HG02884 (cell line): ENCODE measurements around the gene SART1.

Experiments used
- ATAC-seq: cut with Tn5 transposase; IDR thresholded peaks from one replicate; pipeline ENCODE4 v1.9.1; 2021; ENCODE audit warnings: mild to moderate bottlenecking, moderate library complexity; ENCODE audit not compliant: unreplicated experiment

The SART1 gene

GRCh38 chr11:65962141-65962564 is 619 bp downstream of the SART1 start:
- ATAC-seq, result no peak

GRCh38 chr11:65964906-65965305 is 3.4 kb downstream of the SART1 start:
- ATAC-seq, result no peak

- ATAC-seq, result no peak
These were observed 4.6 kb downstream of the SART1 start for GRCh38 chr11:65965986-65966762.

DNA sequence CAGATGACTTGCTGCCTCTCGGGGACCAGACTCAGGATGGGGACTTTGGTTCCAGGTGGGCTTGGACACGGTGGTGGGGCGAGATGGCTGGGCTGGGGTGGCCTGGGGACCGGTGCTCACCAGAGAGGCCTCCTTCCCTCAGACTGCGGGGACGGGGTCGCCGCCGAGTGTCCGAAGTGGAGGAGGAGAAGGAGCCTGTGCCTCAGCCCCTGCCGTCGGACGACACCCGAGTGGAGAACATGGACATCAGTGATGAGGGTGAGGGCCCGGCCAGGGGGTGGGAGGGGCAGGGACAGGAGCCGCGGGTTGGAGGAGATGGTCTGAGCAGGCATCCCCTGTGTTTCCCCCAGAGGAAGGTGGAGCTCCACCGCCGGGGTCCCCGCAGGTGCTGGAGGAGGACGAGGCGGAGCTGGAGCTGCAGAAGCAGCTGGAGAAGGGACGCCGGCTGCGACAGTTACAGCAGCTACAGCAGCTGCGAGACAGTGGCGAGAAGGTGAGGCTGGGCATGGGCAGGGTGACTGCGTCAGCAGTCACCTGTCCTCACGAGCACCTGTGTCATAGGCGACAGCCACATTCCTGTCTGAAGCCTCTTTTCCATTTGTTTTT is 5.9 kb downstream of the SART1 start:
- ATAC-seq, result no peak

DNA sequence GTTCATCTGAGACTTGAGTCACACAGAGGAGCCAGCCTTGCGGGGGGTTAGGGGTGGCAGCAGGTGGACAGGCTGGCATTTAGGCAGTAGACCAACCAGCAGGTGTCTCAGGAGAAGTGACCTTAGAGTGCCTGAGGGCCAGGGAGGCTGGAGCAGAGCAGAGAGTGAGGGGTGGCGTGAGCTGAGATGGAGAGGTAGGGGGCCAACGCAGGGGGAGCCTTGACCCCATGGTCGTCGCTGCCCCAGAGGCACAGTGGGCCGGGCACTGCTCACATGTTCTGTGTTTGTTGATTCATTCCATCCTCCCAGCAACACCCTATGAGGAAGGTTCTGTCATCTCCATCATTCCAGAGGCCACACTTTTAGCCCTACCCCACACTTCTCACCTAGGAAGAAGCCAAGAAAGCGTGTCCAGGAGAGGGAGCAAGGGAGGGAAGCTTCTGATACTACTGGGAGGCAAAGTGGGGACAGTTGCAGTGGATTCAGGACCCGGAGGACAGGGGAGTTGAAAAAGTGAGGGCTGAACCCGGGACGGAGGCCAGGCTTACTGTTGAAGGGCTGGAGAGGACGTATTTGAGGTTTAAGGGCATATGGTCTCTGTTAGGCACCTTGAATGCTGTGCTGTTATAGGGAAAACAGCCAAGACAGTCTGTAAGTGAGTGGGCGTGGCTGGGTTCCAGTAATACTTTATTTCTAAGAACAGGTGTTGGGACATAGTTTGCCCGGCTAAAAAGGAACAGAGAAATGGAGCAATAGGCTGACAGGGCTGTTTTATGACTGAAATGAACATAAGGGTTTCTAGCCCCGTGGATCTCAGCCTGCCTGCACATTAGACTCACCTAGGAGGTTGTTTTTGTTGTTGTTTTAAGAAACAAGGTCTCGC is 7.3 kb downstream of the SART1 start:
- no peak for ATAC-seq

GRCh38 chr11:65972116-65972515 is 10.6 kb downstream of the SART1 start:
- no peak for ATAC-seq

DNA sequence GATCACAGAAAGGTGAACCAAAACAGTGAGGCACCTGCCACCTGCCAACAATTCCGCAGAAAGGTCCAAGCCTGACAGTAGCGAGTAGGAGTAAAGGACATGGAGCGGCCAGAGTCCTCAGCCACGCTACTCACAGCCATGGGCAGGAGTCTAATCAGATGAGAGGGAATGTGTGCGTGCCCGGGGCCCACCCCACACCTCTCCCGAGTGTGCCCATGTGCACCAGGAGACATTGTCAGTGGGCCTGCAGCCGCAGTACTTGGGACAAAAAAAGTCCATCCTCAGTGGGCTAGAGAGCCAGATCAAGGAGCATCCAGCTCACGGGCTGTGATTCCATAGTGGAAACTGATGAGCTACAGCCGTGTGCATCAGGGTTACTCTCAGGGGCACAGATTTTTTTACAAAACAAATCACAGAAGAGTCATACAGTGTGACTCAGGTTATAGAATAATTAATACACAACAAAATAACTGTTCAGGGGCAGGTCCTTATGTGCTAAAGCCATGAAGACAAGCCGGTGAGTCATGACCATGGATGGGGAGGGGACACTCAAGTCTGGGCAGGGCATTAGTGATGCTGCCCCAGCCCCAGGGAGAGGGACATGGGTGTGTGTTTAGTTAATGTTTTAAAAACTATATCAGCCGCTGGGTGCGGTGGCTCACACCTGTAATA is 12.0 kb downstream of the SART1 start:
- no peak for ATAC-seq

DNA sequence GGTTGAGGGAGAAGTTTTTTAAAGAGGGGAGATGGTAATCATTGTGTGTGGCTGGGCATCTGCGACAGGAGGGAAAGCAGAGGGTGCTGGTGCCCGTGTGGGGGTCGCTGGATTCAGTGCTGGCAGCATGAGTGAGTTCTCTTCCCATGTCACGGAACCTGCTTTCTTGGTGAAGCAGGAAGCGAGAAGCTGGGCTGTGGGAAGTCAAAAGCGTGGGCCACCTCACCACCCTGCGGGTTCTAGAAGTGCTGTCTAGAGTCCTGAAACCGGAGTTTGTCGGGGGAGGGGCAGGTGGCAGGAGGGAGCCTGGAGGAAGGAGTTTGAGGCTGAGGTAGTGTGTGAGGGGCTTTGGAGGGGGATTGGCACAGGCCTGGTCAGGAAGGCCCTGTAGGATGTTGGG is 14.2 kb downstream of the SART1 start:
- ATAC-seq, result no peak

GRCh38 chr11:65976216-65977176 is 15.0 kb downstream of the SART1 start:
- ATAC-seq, result no peak

- no peak for ATAC-seq
These were observed 16.3 kb downstream of the SART1 start for GRCh38 chr11:65977621-65978390.

DNA sequence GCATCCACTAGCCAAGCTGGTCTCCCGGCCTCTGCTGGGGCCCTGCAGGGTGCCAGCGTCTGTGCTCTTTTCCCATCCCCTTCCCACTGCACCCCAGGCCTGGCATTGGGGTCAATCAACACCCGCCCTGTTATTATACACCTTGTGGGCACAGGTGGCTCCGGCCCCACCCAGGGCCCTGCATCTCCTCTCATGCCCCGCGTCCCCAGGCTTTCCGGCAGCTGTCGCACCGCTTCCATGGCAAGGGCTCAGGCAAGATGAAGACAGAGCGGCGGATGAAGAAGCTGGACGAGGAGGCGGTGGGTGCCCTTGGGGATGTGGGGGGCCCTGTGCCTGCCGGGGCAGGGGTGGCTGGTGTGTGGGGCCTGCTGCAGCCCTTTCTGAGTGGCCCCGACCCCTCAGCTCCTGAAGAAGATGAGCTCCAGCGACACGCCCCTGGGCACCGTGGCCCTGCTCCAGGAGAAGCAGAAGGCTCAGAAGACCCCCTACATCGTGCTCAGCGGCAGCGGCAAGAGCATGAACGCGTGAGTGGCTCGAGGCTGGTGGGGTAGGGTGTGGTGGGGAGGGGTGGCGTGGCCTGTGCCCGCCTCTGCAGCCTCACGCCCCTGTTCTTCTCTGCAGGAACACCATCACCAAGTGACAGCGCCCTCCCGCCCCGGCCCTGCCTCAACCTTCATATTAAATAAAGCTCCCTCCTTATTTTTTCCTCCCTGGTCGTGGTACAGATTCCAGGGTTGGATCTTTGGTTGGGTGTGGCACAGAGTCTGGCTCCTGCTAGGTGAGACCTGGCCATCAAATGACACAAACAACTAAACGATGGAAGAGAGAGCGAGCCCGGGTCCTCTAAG is 17.1 kb downstream of the SART1 start:
- no peak for ATAC-seq

GRCh38 chr11:65979261-65979759 is 17.8 kb downstream of the SART1 start:
- ATAC-seq, result no peak

GRCh38 chr11:65981101-65981740 is 19.7 kb downstream of the SART1 start:
- no peak for ATAC-seq

DNA sequence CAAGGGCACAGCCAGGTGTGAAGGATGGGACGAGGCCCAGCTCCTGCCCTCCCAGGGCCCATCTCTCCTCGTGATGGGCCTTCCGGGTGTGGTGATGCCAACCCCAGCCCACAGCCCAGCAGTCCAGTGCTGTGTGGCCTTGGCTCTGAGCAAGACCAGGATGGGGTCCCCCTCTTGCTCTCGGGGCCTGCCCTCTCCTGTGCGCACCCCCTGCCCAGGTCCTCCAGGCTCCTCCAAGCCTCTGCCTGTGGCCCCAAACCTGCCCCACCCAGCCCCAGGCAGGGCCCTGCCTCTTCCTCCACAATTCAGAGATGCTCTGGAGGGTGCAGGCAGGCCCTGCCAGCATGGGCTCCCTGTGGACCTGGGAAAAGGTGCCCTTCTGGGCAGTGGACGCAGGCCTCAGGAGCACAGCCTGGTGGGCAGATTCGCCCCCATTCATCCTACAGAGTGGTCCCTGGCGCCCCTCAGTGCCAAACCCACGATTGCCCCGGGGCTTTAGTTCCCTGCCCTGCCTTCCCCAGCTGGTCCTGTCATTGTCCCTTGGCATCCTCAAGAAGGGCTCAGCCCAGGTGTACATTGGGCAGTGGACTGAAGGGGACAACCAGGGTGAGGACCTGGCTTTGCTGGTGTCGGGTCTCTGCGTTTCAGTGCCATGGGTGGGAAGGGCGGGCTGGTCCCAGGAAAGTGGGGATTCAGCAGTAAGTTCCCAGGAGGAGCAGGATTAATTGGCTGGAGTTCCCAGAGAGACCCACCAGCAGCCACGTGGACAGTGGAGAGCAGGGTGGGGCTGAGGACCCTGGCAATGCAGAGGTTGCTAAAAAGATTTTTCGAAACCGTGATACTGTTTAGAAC is 20.7 kb downstream of the SART1 start:
- no peak for ATAC-seq

DNA sequence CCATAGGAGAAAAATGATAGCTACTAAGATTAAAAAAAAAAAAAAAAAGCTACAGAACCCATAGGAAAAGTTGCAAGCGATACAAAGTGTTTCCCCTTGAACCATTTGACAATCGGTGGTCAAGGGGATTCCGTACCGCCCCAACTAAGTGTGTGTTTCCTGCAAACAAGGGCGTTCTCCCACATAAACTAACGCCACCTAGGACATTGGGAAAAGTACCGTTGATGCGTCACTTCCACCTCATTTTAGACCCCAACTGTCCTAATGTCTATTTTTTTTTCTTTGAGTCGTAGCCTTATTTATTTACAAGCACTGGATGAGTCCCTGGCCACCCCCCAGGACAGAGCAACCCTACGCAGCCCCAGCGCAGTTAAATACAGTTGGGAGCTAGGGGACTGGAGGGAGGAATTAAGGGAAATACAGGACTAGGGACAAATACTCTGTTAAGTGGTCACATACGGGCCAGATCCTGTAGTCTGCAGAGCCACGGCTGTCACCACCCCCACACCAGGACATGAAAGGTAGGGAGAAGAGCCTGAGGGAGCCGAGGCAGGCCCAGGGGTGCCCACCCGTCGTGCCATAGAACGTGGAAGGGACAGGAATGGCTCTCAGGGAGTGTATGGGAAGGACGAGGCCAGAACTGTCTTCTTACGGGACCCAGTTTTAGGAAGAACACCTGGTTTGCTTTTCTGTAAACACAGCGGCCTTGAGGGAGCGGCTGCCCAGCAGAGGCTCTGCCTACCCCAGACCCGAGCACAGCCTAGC is 21.5 kb downstream of the SART1 start:
- ATAC-seq, result no peak

- ATAC-seq, result no peak
These were observed 22.1 kb downstream of the SART1 start for GRCh38 chr11:65983589-65983987.
